Prostate gland (tissue), 2 donors: ENCODE measurements around the gene XPO5.

ENCODE experiments used
- POLR2AphosphoS5 ChIP-seq: sonication (generic); formaldehyde crosslinking; IDR thresholded peaks from one replicate; pipeline ENCODE4 v1.6.1; 2017; ENCODE audit warnings: antibody characterized with exemption
- TF ChIP-seq, protein P1 (sequence below), 4 experiments: fragments of 200-600 bp in 2 of 4; fragments of 450-650 bp in 2 of 4; sonication (generic) in 2 of 4; IDR thresholded peaks; 1 replicate in 3 of 4; 2 replicates in 1 of 4; pipeline ENCODE4 v1.5.1; 2016 to 2019; ENCODE audit warnings: antibody characterized with exemption in 4 of 4, mild to moderate bottlenecking in 2 of 4, moderate library complexity in 2 of 4

DNA sequence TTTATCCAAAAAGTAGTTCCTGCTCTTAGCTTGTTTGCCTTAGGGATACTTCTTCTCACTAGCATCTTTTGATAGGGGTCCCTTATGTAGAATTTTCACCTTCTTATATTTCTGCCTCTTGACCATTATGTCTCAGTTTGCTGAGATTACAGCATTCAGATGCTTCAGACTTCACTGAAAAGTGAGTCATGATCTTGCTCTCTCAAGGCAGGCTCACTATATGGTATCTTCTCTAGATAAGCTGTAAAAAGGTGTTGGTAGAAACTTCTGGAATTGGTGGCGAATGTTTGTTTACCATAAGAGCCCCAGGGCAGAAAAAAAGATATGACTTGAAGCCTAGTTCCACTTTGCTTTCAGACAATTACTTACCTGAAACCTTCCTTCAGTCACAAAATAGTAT is 33.6 kb upstream of the XPO5 start:
- no peak for TF ChIP-seq POLR2AphosphoS5
- TF ChIP-seq, protein P1, sequence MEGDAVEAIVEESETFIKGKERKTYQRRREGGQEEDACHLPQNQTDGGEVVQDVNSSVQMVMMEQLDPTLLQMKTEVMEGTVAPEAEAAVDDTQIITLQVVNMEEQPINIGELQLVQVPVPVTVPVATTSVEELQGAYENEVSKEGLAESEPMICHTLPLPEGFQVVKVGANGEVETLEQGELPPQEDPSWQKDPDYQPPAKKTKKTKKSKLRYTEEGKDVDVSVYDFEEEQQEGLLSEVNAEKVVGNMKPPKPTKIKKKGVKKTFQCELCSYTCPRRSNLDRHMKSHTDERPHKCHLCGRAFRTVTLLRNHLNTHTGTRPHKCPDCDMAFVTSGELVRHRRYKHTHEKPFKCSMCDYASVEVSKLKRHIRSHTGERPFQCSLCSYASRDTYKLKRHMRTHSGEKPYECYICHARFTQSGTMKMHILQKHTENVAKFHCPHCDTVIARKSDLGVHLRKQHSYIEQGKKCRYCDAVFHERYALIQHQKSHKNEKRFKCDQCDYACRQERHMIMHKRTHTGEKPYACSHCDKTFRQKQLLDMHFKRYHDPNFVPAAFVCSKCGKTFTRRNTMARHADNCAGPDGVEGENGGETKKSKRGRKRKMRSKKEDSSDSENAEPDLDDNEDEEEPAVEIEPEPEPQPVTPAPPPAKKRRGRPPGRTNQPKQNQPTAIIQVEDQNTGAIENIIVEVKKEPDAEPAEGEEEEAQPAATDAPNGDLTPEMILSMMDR (IDR thresholded peaks at IDR 0.05), result no peak
